CD4-positive, alpha-beta T cell treated with Interleukin-6 for 4 hours (primary cell): ENCODE data around the gene IL1RAPL2.
"Not testable (repeated sequence)": the region's sequence is repeated elsewhere in the genome, so short reads cannot be mapped to it uniquely, and the experiment has no call there.

Experiments
- DNase-seq: peaks from one replicate; pipeline ENCODE4 v3.0.0-alpha.2; 2020; ENCODE audit warnings: mixed read lengths

IL1RAPL2 gene

DNA sequence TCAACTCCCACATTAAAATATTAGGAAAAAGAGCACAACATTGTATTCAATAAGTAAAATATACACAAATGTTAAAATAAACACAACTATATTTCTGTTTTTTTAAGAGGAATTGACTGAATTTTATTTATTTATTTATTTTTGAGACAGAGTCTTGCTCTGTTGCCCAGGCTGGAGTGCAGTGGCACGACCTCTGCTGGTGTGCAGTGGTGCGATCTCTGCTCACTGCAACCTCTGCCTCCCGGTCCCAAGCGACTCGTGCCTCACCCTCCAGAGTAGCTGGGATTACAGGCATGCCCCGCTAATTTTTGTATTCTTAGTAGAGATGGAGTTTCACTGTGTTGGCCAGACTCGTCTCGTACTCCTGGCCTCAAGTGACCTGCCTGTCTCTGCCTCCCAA is 623.1 kb downstream of the IL1RAPL2 start:
- no peak for DNase-seq

DNA sequence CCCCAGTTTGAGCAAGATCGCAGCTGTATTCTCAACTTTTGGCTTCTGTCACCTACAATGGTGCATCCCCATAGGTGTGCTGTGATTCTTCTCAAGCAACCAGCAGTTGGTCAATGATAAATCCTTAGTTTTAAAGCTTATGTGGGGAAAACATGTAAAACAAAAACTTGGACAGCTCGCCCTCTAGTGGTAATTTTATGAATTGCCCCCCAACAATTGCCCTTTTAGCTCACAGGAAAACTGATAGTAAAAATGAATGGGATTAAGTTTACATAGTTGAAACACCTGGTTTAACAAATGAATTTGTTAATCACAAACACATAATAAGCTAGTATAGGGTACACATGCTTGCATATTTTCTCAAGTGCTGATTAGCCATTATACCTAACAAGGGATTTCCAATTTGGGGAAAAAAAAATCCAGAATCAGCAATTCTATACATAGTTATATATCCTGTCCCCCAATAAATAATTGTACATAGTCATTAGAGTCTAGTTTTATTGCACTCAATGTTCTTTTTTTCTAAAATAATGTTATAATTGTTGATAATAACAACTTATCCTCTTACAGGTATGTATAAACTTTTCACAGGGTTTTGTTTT is 624.4 kb downstream of the IL1RAPL2 start:
- peak; percentile 26 for DNase-seq

DNA sequence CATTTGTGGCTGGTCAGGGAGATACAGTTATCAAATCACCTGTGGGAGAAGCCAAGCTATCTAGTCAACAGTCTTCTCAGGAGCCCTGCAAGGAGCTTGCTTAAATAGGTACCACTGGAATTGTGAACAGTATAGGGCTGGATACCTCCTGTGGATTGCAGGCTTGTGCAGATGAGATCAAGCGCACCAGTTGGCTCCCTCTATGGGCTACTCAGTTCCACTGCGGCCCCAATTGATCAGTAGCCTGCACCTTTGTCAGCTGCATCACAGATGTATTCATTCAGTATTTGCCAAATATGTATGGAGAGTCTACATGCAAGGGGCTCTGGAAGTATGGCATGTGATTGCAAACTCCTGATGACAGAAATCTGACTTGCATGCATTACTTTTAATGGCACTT is 625.9 kb downstream of the IL1RAPL2 start:
- DNase-seq = no peak

DNA sequence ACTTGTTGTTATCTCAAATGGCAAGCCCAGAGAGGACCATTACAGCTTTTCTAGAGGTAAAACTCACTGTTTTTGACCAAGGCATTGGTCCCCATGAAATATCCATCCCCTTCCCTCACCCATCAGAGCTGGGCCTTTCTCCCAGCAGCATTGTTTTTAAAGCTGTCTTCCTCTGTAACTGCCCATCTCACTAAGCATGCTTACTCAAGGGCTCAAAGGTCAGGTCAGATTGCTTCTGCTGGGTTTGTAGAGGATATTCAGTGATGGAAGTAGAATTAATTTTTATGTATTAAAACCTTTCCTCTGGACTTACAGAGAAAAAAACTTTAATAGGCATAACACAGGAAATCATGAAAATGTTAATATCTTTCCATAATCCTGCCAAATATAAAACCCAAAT is 643.4 kb downstream of the IL1RAPL2 start:
- DNase-seq = no peak

DNA sequence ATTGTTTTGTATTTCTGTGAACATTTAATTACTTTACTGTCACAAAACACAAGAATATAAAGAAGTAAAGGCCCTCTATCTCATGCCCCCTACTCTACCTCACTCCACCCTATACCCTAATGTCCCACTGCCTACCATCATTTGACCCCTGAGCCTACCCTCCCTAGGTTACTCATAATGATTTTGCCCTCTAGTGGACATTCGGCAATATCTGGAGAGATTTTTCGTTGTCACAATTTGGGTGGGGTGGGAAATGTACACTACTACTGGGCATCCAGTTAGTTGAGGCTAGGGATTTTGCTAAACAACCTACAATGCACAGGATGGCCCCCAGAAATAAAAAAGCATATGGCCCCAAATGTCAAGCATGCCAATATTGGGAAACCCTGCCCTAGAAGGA is 644.3 kb downstream of the IL1RAPL2 start:
- no peak for DNase-seq

DNA sequence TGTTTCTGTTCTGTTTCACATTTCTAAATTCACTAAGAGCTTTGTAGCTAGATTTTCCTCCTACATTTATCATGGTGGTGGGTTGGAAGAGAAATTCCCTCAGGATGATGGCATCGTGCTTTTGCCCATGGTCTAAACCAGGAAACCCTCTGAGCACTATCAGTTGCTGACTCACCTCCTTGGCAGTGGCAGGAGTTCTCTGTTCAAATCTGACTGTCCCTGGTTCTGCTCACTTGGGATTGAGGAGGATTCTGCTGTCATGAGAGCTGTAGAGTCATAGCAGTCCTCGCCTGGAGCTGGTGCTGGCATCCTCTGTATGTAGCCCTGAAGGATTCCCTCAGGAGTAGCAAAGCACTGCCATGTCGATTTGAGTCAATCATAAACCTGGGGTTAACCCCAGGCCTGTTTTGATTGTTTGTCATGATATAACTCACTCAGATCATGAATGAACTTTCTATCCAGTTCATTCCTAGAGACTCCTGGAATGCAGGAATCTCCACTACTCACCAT is 645.1 kb downstream of the IL1RAPL2 start:
- no peak for DNase-seq

DNA sequence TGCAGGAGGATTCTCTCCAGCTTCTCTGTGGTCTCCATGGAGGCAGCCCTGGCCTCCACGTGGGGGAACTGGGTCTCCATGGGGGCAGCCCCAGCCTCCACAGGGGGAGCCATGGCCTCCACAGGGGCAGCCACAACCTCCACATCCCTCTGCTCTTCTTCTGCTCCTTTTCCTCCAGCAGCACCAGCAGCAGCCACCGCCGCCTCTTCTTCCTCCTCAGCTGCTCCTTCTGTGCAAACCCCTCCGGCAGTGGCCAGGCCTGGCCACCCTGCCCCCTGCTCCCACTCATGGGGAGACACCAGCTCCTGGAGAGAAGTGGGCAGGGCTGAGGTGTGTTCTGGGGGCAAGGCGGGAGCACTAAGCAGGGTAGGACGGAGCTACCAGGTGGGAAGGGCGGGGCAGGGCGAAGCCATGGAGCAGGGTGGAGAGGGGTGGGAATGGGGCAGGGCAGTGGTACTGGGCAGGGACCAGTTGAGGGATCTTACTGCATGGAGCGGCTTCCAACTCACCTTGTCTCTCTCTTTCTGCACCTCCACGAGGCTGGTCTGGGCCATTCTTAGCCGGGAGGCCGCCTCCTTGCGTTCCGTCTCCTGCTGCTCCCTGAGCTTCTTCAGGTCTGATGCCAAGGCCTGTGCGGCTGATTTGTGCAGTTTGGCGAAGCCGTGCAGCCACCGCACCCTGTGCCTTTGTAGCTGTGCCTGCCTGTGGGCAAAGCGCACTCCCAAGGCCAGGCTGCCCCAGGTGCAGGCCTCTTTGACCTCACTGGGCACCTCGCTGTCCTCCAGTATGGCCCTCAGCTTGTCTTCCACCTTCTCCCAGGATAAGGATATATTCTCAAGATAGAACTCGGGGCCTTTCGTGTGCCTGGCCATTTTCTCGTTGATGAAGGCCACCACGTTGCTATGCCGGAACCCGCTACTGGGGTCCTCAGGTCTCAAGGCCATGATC is 653.7 kb downstream of the IL1RAPL2 start:
- no peak for DNase-seq

DNA sequence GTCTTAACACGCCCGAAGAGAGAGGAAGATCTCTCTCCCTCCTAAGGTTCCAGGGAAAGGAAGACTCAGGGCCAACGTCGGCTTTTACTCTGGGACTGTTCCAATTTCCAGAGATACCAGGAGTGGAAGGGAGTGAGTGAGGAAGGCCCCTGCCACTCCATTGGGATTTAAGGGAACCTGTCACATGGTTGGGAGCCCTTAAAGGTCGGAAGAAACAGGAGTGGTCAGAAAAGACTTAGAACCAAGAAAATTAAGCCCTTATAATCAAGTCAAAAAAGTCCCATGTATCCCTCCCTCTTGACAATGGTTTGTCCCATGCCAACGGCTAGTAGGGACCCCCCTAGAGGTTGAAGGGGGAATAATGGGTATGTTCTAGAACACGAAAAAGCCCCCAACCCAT is 654.6 kb downstream of the IL1RAPL2 start, which contains the start of gene TEX13A:
TSS of gene TEX13A (minus strand) at position 59 of the 400 bp plus-strand sequence. CDS start 297 bp downstream, outside the sequence.
- no peak for DNase-seq

DNA sequence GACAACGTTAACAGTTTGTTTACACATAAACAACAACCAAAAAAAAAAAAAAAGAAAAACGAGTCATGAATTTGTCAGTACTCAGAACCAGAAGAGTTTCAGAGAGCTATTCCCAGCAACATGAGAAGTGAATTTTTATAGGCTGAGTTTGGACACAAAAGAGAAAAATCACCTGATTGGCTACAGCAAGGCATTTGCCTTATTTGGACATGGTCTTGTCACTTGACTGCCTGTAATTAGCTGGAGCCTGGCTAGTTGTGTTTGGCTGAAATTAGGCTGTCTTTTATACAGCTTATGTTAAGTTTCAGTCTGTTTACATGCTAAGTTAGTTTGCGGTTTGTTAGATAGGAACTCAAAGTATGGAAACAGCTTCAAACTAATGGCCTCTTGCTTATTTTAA is 655.4 kb downstream of the IL1RAPL2 start:
- no peak for DNase-seq

DNA sequence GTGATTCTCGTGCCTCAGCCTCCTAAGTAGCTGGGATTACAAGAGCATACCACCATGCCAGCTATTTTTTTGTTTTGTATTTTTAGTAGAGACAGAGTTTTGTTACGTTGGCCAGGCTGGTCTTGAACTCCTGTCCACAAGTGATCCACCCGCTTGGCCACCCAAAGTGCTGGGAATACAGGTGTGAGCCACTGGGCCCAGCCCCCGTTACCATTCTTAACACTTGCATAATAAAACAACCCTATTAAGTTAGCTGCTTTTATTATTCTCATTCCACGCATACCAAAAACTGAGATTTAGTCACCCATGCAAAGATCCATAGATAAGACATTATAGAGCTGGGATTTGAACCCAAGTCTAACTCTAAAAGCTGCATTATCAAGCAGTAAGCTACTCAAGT is 660.5 kb downstream of the IL1RAPL2 start:
- no peak for DNase-seq

DNA sequence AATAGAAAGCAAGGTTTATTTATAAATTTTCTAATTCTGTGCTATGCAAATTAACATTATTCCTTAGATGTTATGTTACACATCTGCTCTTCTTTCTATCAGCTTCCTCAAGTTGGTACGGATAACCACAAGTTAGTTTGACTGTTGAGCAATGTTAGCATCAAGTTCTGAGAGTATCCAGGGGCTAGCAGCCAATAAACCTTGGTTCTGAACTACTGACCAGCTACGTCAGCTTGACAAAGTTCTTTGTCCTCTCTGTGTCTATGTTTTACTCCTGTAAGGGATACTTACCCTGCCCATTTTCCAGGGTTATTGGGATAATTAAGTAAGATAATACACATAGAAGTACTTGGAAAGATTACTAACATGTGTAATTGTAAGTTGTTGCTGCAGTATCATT is 662.6 kb downstream of the IL1RAPL2 start:
- DNase-seq = no peak

DNA sequence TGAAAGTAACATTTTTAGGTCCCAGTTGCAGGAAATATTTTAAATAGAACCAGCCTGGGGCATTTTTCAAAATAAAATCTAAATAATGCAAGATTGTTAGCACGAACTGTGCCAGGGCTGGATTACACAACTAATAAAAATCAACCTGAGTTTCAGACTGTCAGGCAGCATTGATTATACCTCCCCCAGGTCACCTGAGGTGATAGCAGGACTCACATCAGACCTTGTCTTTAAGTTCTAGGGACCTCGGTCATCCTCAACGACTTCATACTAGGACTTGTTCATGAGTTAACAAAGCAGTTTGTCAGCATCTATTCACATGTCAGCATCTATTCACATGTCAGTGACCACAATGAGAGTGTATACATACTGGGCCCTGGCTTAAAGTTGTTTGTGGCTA is 663.1 kb downstream of the IL1RAPL2 start:
- no peak for DNase-seq

DNA sequence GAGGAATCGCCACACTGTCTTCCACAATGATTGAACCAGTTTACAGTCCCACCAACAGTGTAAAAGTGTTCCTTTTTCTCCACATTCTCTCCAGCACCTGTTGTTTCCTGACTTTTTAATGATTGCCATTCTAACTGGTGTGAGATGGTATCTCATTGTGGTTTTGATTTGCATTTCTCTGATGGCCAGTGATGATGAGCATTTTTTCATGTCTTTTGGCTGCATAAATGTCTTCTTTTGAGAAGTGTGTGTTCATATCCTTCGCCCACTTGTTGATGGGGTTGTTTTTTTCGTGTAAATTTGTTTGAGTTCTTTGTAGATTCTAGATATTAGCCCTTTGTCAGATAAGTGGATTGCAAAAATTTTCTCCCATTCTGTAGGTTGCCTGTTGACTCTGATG is 671.4 kb downstream of the IL1RAPL2 start:
- DNase-seq = not testable (repeated sequence)

DNA sequence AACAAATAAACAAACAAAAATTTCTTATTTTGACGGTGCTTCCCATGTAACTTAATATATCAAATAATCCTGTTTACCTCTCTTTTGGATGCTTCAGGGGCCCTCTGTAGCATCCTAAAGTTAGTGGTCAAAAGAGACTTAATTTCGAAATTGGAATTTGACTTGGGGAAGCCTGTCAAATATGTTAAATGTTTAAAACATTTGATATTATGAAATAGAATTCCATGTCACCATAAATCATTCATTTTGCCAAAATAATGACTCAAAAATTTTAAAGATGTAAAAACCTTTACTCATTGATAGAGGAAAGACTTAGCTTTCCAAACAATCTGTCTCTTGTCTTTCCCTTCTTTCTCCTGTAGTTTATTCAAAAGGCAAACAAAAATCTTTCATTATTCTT is 675.1 kb downstream of the IL1RAPL2 start:
- no peak for DNase-seq

DNA sequence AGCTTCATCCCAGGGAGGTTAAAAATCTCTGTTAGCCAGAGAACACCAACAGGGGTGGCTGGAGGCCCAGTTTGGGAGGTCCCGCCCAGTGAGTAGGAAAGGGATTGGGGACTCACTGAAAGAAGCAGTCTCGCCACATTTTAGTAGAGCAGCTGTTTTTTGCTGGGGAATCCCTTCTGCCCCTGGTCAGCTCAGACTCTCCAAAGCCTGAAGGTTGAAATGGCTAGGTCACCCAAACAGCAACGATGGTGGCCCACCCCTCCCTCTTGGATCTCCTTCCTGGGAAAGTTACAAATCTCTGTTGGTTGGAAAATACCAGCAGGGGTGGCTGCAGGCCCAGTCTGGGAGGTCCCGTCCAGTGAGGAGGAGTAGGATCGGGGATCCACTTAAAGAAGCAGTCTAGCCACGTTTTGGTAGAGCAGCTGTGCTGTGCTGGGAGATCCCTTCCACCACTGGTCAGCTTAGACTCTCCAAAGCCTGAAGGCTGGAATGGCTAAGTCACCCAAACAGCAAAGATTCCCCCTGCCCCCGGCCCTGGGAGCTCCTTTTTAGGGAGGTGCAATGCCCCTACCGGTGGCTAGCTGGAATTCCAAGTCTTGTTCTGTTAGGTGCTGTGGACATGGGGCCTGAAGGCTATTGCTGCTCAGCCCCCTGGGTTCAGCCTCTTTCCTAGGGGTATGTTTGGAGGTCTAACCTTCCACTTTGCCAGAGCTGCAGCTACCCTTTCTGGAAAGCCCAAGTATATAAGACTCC is 694.5 kb downstream of the IL1RAPL2 start:
- DNase-seq = no peak

DNA sequence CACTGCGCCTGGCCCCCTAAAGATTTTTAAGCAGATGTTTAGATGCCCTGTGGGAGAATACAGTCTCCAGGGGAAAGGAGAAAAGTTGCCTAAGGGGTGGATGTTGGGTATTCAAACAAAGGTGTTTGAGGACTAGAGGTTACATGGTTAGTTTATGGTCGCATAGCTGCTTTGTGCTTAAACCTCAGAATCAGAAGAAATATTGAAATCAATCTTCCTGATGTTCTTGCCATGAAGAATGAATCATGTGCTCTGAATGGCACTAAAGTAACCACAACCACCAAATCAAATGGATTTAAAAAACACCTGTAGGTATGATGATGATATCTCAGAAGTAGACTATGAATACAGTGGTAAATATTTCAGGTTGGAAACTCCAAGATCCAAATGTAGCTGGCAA is 697.2 kb downstream of the IL1RAPL2 start:
- DNase-seq = no peak

DNA sequence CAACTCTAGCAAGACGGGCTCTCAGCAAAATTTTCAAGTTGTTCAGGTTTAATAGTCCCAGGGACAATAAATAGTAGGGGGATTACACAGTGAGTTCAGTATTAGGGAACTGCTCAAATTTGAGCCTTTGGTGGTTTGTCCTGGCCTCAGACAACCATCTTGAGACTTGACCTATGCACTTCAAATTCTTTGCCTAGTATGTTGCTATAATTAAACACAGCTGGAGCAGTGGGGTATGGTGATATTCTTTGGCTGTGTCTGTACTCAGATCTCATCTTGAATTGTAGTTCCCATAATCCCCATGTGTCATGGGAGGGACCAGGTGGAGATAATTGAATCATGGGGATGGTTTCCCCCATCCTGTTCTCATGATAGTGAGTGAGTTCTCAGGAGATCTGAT is 697.8 kb downstream of the IL1RAPL2 start:
- DNase-seq = no peak

DNA sequence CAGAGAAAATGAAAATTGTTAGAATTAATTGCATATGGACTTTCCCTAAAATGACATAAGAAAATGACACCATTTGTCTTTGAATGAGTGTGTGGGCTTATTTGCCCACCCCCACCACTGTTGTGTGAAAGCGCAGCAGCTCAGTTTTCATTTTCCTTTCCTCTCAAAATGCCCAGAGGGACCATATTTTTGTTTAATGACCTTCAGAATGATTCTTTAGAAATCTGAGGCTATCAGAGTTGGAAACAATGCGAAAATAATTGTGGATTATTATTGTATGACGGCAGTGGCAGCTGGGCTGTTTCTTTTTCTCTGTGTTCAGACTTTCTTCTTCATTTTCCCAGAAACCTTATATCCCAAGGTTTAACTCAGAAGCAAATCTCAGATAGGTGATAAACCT is 699.1 kb downstream of the IL1RAPL2 start:
- no peak for DNase-seq

DNA sequence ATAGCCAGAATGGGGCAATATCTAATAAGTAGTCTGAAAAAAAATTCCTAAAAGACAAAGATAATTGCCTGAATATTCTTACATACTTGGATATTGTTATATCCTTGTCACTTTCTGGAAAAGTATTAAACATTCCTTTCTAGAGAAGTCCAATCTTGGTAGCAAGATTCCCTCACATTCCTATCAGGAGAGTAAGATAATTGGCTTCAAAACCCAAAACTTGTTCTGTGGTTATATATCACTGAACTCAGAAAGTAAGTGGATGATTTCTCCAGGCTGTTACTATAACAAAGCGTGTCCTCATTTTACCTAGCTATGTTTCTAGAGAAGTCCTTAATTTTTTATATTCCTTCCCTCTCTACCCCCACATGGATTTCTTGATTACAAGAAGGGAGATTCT is 700.5 kb downstream of the IL1RAPL2 start:
- no peak for DNase-seq

DNA sequence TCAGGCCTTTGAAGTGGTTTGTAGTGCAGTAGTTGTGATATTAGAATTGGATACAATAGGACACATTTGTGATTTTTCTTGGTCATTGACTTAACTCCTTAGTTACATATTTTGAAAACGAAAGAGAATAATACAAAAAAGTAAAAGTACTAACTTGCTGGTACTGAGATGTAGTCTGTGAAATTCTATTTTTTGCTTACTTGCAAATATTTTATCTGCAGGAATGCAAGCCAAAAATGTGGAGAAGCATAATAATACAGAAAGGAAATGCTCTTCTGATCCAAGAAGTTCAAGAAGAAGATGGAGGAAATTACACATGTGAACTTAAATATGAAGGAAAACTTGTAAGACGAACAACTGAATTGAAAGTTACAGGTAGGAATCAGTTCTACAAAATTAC is 701.2 kb downstream of the IL1RAPL2 start:
- no peak for DNase-seq

DNA sequence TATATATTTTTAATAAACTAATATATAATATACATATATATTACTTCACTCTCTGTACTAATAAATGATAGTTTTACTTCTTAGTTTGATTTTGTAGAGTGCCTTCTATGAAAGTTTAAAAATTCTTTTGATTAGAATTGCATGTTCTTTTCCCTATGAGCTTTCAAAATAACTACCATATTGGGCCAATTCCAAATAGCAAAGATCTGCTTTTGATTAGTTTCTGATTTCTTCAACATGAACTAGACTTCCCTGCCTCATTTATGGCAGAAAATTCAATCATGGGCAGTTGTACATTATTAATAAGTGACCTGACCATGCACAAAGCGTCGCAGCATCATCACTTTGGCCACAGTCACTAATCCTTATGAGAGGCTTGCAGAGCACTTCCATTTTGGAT is 703.4 kb downstream of the IL1RAPL2 start:
- DNase-seq = no peak

DNA sequence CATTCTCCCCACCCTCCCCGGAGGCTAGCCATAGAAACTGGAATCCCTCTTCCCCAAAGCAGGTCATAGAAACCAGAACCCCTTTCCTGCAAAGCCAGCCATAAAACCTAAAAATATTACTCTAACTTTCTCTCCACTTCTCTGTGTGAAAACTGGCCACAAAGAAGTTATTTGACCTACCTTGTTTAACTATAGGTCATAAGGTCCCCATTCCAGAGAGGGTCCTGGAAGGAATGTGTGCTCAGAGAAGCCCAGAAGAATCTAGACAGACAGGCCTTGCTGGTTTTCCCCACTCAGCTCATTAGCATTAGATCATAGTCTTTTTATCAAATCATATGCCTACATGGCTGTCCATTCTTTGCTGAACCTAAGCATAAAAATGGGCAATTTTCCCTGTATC is 707.3 kb downstream of the IL1RAPL2 start:
- no peak for DNase-seq

DNA sequence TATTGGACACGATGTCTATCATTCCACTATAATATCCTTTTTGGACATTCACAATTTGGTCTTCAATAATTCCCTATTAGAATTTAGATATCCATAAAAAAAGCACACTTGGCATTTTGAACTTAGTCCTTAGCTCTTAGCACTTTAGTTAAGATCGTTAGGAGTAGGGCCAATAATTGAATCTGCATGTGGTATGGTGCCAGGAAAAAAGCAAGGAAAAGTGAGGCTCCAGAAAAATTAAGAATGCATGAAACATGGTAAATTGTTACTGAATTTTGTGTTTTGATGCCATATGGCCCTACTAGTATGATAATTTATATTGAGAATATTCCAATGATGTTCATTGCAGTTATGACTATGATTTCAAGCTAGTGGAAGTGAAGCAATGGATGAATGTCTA is 708.1 kb downstream of the IL1RAPL2 start:
- no peak for DNase-seq
